ENCODE data around the gene CEP112.

GRCh38 chr17:65998675-65999074, 193.3 kb downstream of the CEP112 start:
- TF ChIP-seq NFE2L2 (IDR thresholded peaks at IDR 0.05; ENCODE audit: low read length) = no peak
- TF ChIP-seq KDM5A (IDR thresholded peaks at IDR 0.05; ENCODE audit: borderline replicate concordance, low read length) = no peak
- TF ChIP-seq ZNF292 (CRISPR knock-in tag; IDR thresholded peaks at IDR 0.05; ENCODE audit: borderline replicate concordance, low read depth) = no peak
- TF ChIP-seq RERE (CRISPR knock-in tag; IDR thresholded peaks at IDR 0.05; ENCODE audit: low read depth) = no peak
- TF ChIP-seq EZH2 (conservative IDR thresholded peaks at IDR 0.05; ENCODE audit: low read depth, low read length) = no peak
- no peak for TF ChIP-seq ZNF768 (CRISPR knock-in tag; IDR thresholded peaks at IDR 0.05)
- TF ChIP-seq CTCF (CRISPR knock-in tag; IDR thresholded peaks at IDR 0.05) = no peak
- no peak for TF ChIP-seq HMG20A (CRISPR knock-in tag; IDR thresholded peaks at IDR 0.05; ENCODE audit: borderline replicate concordance)

Data from HepG2 (cell line).